Liver (tissue), 9 donors: ENCODE results near the gene TMEM254. TPM values are rescaled to one million over a fixed set of nuclear protein-coding genes. Genes with fewer than 3 reads are reported as not detected.

Experiments used
- DNase-seq: peaks from one replicate; pipeline ENCODE4 v3.0.0-alpha.2; 2017; ENCODE audit warnings: low spot score
- H3K27ac ChIP-seq, 2 donors: one replicate each; pipeline ENCODE4 v1.7.0; 2013; ENCODE audit warnings: inconsistent platforms in 2 of 2, low read length in 2 of 2, control low read depth in 1 of 2, low read depth in 1 of 2, mild to moderate bottlenecking in 1 of 2
- H3K27me3 ChIP-seq, 4 donors: one replicate each; pipeline versions ENCODE4 v1.6.1 to v1.7.0; 2013; ENCODE audit warnings: low read length in 3 of 4, inconsistent platforms in 1 of 4, mild to moderate bottlenecking in 1 of 4, moderate library complexity in 1 of 4; ENCODE audit not compliant: control insufficient read depth in 4 of 4, insufficient read depth in 4 of 4
- H3K36me3 ChIP-seq, 4 donors: one replicate each; pipeline versions ENCODE4 v1.6.1 to v1.7.0; 2013; ENCODE audit warnings: low read length in 3 of 4, mild to moderate bottlenecking in 3 of 4, low read depth in 1 of 4, moderate library complexity in 1 of 4; ENCODE audit not compliant: control insufficient read depth in 4 of 4, insufficient read depth in 3 of 4
- H3K4me1 ChIP-seq, 4 donors: one replicate each; pipeline versions ENCODE4 v1.6.1 to v1.7.0; 2013; ENCODE audit warnings: low read length in 3 of 4, mild to moderate bottlenecking in 3 of 4, moderate library complexity in 1 of 4; ENCODE audit not compliant: control insufficient read depth in 4 of 4, insufficient read depth in 4 of 4
- H3K4me3 ChIP-seq, 3 donors: one replicate each; pipeline versions ENCODE4 v1.6.1 to v1.7.0; 2013; ENCODE audit warnings: low read length in 3 of 3, control low read depth in 1 of 3, low read depth in 1 of 3, mild to moderate bottlenecking in 1 of 3
- H3K9ac ChIP-seq, 2 donors: one replicate each; pipeline ENCODE4 v1.7.0; 2013; ENCODE audit warnings: low read length in 2 of 2, mild to moderate bottlenecking in 2 of 2, moderate library complexity in 2 of 2, control low read depth in 1 of 2, low read depth in 1 of 2
- H3K9me3 ChIP-seq, 4 donors: one replicate each; pipeline versions ENCODE4 v1.6.1 to v1.7.0; 2013; ENCODE audit warnings: low read length in 3 of 4; ENCODE audit not compliant: control insufficient read depth in 4 of 4
- FOXA1 ChIP-seq: IDR thresholded peaks from 2 replicates; pipeline ENCODE4 v1.6.1; 2016; ENCODE audit warnings: antibody characterized with exemption
- FOXA2 ChIP-seq: IDR thresholded peaks from 2 replicates; pipeline ENCODE4 v1.6.1; 2016; ENCODE audit warnings: antibody characterized with exemption
- HNF4G ChIP-seq: IDR thresholded peaks from 2 replicates; pipeline ENCODE4 v1.6.1; 2016; ENCODE audit warnings: antibody characterized with exemption
- JUND ChIP-seq, 2 donors: IDR thresholded peaks; 2 replicates each; pipeline ENCODE4 v1.6.1; 2016; ENCODE audit warnings: antibody characterized with exemption in 2 of 2
- NR2F2 ChIP-seq: IDR thresholded peaks from 2 replicates; pipeline ENCODE4 v1.6.1; 2016; ENCODE audit warnings: antibody characterized with exemption
- RAD21 ChIP-seq, 2 donors: IDR thresholded peaks; 2 replicates each; pipeline ENCODE4 v1.6.1; 2016; ENCODE audit warnings: antibody characterized with exemption in 2 of 2, mild to moderate bottlenecking in 2 of 2
- RXRA ChIP-seq, 2 donors: IDR thresholded peaks; 2 replicates each; pipeline ENCODE4 v1.6.1; 2017 to 2018; ENCODE audit warnings: antibody characterized with exemption in 2 of 2, mild to moderate bottlenecking in 1 of 2
- SP1 ChIP-seq: IDR thresholded peaks from 2 replicates; pipeline ENCODE4 v1.6.1; 2018; ENCODE audit warnings: antibody characterized with exemption, mild to moderate bottlenecking
- WGBS: extraction: QIAGEN DNeasy Blood & Tissue Kit; methylation state at CpG from one replicate; pipeline ENCODE4 v1.1.7; 2013; 5-methylcytosine and 5-hydroxymethylcytosine counted together
- polyA plus RNA-seq, 2 donors: library from polyadenylated mRNA; stranded (reverse) in 1 of 2; unstranded in 1 of 2; fragments of 200-250 nt in 1 of 2; fragments of >200 nt in 1 of 2; fragmentation: Nextera tagmentation in 1 of 2; extraction: Ambion mirVana in 1 of 2; gene quantifications; one replicate each; pipeline versions ENCODE4 v1.2.1 to v1.2.3, GENCODE V29; 2013 to 2015
- total RNA-seq, 2 donors: library from RNA; depleted of rRNA; stranded (reverse); fragments of >200 nt; gene quantifications; one replicate each; pipeline ENCODE4 v1.2.3, GENCODE V29; 2014
- TF ChIP-seq, protein P1 (sequence below): fragments of 150-350 bp; IDR thresholded peaks from 2 replicates; pipeline ENCODE4 v1.5.1; 2017; ENCODE audit warnings: improper control_type of control experiment, low read depth, low read length; ENCODE audit not compliant: missing input control
- TF ChIP-seq, protein P2 (sequence below): IDR thresholded peaks from 2 replicates; pipeline ENCODE4 v1.6.1; 2016; ENCODE audit warnings: antibody characterized with exemption
- TF ChIP-seq, protein P3 (sequence below): IDR thresholded peaks from 2 replicates; pipeline ENCODE4 v1.6.1; 2016; ENCODE audit warnings: antibody characterized with exemption
- TF ChIP-seq, protein P4 (sequence below): IDR thresholded peaks from 2 replicates; pipeline ENCODE4 v1.6.1; 2016; ENCODE audit warnings: antibody characterized with exemption, mild to moderate bottlenecking
- donor health status: healthy.
- donor health status: healthy.
- donor health status: healthy.
- donor health status: healthy.
- donor health status: healthy.

Gene TMEM254
- total and polyA plus RNA-seq, 4 donors = 10.0 to 33.2 (median 20.7) TPM

DNA sequence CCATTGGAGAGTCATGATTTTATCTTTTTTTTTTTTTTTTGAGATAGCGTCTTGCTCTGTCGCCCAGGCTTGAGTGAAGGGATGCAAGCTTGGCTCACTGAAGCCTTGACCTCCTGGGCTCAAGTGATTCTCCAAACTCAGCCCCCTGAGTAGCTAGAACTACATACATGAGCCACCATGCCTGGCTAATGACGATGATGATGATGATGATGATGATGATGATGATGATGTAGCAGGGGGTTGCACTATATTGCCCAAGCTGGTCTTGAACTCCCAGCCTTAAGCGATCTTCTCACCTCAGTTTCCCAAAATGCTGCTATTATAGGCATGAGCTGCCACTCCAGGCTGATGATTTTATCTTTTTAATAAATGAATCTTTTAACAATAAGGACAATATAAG, 40.2 kb downstream of the TMEM254 start:
- WGBS = 89% methylated on average over 4 of the region's 4 CpGs
- no peak for TF ChIP-seq FOXA2
- no peak for TF ChIP-seq SP1
- no peak for TF ChIP-seq RAD21 (IDR thresholded peaks at IDR 0.05)
- TF ChIP-seq, protein P1, sequence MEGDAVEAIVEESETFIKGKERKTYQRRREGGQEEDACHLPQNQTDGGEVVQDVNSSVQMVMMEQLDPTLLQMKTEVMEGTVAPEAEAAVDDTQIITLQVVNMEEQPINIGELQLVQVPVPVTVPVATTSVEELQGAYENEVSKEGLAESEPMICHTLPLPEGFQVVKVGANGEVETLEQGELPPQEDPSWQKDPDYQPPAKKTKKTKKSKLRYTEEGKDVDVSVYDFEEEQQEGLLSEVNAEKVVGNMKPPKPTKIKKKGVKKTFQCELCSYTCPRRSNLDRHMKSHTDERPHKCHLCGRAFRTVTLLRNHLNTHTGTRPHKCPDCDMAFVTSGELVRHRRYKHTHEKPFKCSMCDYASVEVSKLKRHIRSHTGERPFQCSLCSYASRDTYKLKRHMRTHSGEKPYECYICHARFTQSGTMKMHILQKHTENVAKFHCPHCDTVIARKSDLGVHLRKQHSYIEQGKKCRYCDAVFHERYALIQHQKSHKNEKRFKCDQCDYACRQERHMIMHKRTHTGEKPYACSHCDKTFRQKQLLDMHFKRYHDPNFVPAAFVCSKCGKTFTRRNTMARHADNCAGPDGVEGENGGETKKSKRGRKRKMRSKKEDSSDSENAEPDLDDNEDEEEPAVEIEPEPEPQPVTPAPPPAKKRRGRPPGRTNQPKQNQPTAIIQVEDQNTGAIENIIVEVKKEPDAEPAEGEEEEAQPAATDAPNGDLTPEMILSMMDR = no peak
- TF ChIP-seq NR2F2 = no peak
- TF ChIP-seq JUND (IDR thresholded peaks at IDR 0.05) = no peak
- TF ChIP-seq, protein P2, sequence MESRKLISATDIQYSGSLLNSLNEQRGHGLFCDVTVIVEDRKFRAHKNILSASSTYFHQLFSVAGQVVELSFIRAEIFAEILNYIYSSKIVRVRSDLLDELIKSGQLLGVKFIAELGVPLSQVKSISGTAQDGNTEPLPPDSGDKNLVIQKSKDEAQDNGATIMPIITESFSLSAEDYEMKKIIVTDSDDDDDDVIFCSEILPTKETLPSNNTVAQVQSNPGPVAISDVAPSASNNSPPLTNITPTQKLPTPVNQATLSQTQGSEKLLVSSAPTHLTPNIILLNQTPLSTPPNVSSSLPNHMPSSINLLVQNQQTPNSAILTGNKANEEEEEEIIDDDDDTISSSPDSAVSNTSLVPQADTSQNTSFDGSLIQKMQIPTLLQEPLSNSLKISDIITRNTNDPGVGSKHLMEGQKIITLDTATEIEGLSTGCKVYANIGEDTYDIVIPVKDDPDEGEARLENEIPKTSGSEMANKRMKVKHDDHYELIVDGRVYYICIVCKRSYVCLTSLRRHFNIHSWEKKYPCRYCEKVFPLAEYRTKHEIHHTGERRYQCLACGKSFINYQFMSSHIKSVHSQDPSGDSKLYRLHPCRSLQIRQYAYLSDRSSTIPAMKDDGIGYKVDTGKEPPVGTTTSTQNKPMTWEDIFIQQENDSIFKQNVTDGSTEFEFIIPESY = no peak
- TF ChIP-seq HNF4G = no peak
- TF ChIP-seq FOXA1 = no peak
- no peak overlapping the region for H3K4me3 ChIP-seq

DNA sequence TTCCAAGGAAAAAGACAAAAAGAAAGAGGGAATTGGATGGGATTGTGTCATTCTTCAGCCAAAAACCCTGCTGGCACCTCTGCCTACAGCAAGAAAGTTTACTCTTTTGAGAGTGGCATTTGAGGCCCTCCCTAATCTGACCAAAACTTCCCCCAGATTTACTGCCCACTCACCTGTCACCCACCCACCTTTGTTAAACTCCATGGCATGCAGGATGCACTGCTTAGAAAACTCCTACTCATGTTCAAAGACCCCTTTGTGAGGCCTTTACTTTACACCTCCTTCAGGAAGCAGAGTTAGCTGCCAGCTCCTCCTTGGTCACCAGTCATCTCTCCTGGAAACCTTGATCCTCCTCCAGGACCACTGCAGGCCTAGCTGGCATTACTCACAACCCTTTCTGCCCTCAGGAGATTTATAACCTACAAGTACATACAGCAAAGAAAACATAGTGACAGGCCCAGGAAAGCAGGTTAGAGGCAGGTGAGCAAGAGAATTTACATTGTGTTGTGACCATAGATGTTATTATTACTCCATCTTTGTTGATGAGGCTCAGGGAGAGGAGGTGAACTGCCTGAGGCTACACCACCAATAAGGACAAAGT, 43.7 kb downstream of the TMEM254 start:
- no peak overlapping the region for H3K4me3 ChIP-seq
- TF ChIP-seq, protein P1 = no peak
- TF ChIP-seq, protein P3, sequence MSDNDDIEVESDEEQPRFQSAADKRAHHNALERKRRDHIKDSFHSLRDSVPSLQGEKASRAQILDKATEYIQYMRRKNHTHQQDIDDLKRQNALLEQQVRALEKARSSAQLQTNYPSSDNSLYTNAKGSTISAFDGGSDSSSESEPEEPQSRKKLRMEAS = no peak
- TF ChIP-seq NR2F2 = no peak
- TF ChIP-seq RXRA (IDR thresholded peaks at IDR 0.05) = no peak
- TF ChIP-seq, protein P4, sequence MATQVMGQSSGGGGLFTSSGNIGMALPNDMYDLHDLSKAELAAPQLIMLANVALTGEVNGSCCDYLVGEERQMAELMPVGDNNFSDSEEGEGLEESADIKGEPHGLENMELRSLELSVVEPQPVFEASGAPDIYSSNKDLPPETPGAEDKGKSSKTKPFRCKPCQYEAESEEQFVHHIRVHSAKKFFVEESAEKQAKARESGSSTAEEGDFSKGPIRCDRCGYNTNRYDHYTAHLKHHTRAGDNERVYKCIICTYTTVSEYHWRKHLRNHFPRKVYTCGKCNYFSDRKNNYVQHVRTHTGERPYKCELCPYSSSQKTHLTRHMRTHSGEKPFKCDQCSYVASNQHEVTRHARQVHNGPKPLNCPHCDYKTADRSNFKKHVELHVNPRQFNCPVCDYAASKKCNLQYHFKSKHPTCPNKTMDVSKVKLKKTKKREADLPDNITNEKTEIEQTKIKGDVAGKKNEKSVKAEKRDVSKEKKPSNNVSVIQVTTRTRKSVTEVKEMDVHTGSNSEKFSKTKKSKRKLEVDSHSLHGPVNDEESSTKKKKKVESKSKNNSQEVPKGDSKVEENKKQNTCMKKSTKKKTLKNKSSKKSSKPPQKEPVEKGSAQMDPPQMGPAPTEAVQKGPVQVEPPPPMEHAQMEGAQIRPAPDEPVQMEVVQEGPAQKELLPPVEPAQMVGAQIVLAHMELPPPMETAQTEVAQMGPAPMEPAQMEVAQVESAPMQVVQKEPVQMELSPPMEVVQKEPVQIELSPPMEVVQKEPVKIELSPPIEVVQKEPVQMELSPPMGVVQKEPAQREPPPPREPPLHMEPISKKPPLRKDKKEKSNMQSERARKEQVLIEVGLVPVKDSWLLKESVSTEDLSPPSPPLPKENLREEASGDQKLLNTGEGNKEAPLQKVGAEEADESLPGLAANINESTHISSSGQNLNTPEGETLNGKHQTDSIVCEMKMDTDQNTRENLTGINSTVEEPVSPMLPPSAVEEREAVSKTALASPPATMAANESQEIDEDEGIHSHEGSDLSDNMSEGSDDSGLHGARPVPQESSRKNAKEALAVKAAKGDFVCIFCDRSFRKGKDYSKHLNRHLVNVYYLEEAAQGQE = no peak
- TF ChIP-seq FOXA2 = no peak
- TF ChIP-seq JUND (IDR thresholded peaks at IDR 0.05) = no peak
- TF ChIP-seq FOXA1 = no peak
- no peak for TF ChIP-seq HNF4G
- no peaks in the 10 kb centered on the region for H3K9me3 ChIP-seq
- H3K4me1 ChIP-seq = no peaks in the 10 kb centered on the region
- H3K27ac ChIP-seq = no peak overlapping the region
- no peaks in the 10 kb centered on the region for H3K27me3 ChIP-seq
- no peaks in the 10 kb centered on the region for H3K36me3 ChIP-seq
- no peak overlapping the region for H3K9ac ChIP-seq
- no peak for DNase-seq

More for the DNA sequence above, 40.2 kb downstream of the TMEM254 start:
- H3K27me3 ChIP-seq = no peaks in the 10 kb centered on the region
- DNase-seq = no peak
- H3K27ac ChIP-seq = no peak overlapping the region
- H3K4me1 ChIP-seq = no peaks in the 10 kb centered on the region
- H3K36me3 ChIP-seq = no peaks in the 10 kb centered on the region
- H3K9me3 ChIP-seq = no peaks in the 10 kb centered on the region
- no peak overlapping the region for H3K9ac ChIP-seq
